ENCODE data around the gene FNDC1. TPM values are rescaled to one million over a fixed set of nuclear protein-coding genes. Genes with fewer than 3 reads are reported as not detected.

The FNDC1 gene
- total RNA-seq, 3 donors from 2014 or later (not counting 1 experiment from before 2014, with no cell fraction given): not detected

GRCh38 chr6:159315562-159315961, 146.4 kb downstream of the FNDC1 start:
- DNase-seq (no peak), ATAC-seq (no peak)
- Mint-ChIP-seq H3K9me3 (no peaks in the 10 kb centered on the region), H3K4me1 (no peaks in the 10 kb centered on the region), H3K27me3 (ENCODE audit: low read depth in 2 of 2) (peaks cover 15 to 25% of the 10 kb centered on the region in 2 donors), H3K27ac (no peak overlapping the region), H3K4me3 (no peak overlapping the region), H3K36me3 (no peaks in the 10 kb centered on the region)
- Histone ChIP-seq H3K9me3 (ENCODE audit: control insufficient read depth, insufficient read depth, low read length) (no peaks in the 10 kb centered on the region), H3K27ac (ENCODE audit: low read length) (no peak overlapping the region), H3K36me3 (ENCODE audit: control insufficient read depth, insufficient read depth, low read length) (no peaks in the 10 kb centered on the region), H3K27me3 (ENCODE audit: control insufficient read depth, insufficient read depth, low read length) (no peaks in the 10 kb centered on the region), H3K4me1 (ENCODE audit: control insufficient read depth, insufficient read depth, low read length) (no peaks in the 10 kb centered on the region), H3K4me3 (ENCODE audit: low read length) (no peak overlapping the region)
- whole genome bisulfite sequencing (ENCODE audit: insufficient coverage): 85% methylated on average over 26 of the region's 26 CpGs
- TF ChIP-seq CTCF (IDR thresholded peaks at IDR 0.05): no peak
- intact Hi-C loops (cut with micrococcal nuclease): no loop called here

- H3K4me3 ChIP-seq (ENCODE audit: low read length): no peak overlapping the region
- no peaks in the 10 kb centered on the region for H3K9me3 ChIP-seq (ENCODE audit: control insufficient read depth, insufficient read depth, low read length)
- peaks cover 12 to 37% of the 10 kb centered on the region in 2 donors for H3K27me3 Mint-ChIP-seq (ENCODE audit: low read depth in 2 of 2)
- WGBS (ENCODE audit: insufficient coverage): 81% methylated on average over 7 of the region's 7 CpGs
- no peaks in the 10 kb centered on the region for H3K4me1 Mint-ChIP-seq
- H3K36me3 Mint-ChIP-seq: no peaks in the 10 kb centered on the region
- intact Hi-C loops (cut with micrococcal nuclease): no loop called here
- TF ChIP-seq CTCF (IDR thresholded peaks at IDR 0.05): no peak
- no peaks in the 10 kb centered on the region for H3K36me3 ChIP-seq (ENCODE audit: control insufficient read depth, insufficient read depth, low read length)
- no peaks in the 10 kb centered on the region for H3K4me1 ChIP-seq (ENCODE audit: control insufficient read depth, insufficient read depth, low read length)
- H3K4me3 Mint-ChIP-seq: no peak overlapping the region
- no peak overlapping the region for H3K27ac Mint-ChIP-seq
- no peak for DNase-seq
- no peaks in the 10 kb centered on the region for H3K9me3 Mint-ChIP-seq
- H3K27me3 ChIP-seq (ENCODE audit: control insufficient read depth, insufficient read depth, low read length): no peaks in the 10 kb centered on the region
- ATAC-seq: peak in 1 of 3 donors; percentile 8
- H3K27ac ChIP-seq (ENCODE audit: low read length): no peak overlapping the region
Measured at GRCh38 chr6:159317430-159317829, 148.2 kb downstream of the FNDC1 start.

GRCh38 chr6:159321267-159321666, 152.1 kb downstream of the FNDC1 start:
- Mint-ChIP-seq H3K27ac (no peak overlapping the region), H3K4me1 (no peaks in the 10 kb centered on the region), H3K4me3 (no peak overlapping the region), H3K9me3 (no peaks in the 10 kb centered on the region), H3K36me3 (no peaks in the 10 kb centered on the region), H3K27me3 (ENCODE audit: low read depth in 2 of 2) (peaks cover 7 to 37% of the 10 kb centered on the region in 2 donors)
- no peaks in the 10 kb centered on the region for H3K27me3 ChIP-seq (ENCODE audit: control insufficient read depth, insufficient read depth, low read length)
- TF ChIP-seq CTCF (IDR thresholded peaks at IDR 0.05): no peak
- H3K4me1 ChIP-seq (ENCODE audit: control insufficient read depth, insufficient read depth, low read length): no peaks in the 10 kb centered on the region
- DNase-seq: no peak
- H3K9me3 ChIP-seq (ENCODE audit: control insufficient read depth, insufficient read depth, low read length): no peaks in the 10 kb centered on the region
- no peak for ATAC-seq
- 91% methylated on average over 4 of the region's 4 CpGs for WGBS (ENCODE audit: insufficient coverage)
- no peak overlapping the region for H3K27ac ChIP-seq (ENCODE audit: low read length)
- no peak overlapping the region for H3K4me3 ChIP-seq (ENCODE audit: low read length)
- no peaks in the 10 kb centered on the region for H3K36me3 ChIP-seq (ENCODE audit: control insufficient read depth, insufficient read depth, low read length)
- intact Hi-C loops (cut with micrococcal nuclease): no loop called here

Other genes starting within 250 kb of the FNDC1 start
- gene RSPH3, start 169.2 kb upstream of the FNDC1 start, total RNA-seq: 1 to 10 TPM; 1.5 to 2.9 (median 2.4) TPM
- gene TAGAP, start 124.4 kb upstream of the FNDC1 start, total RNA-seq: 100 to 1,000 TPM; 139 to 291 (median 178) TPM

Data from natural killer cell (primary cell).